ENCODE results near the gene INSM1.

INSM1 gene

DNA sequence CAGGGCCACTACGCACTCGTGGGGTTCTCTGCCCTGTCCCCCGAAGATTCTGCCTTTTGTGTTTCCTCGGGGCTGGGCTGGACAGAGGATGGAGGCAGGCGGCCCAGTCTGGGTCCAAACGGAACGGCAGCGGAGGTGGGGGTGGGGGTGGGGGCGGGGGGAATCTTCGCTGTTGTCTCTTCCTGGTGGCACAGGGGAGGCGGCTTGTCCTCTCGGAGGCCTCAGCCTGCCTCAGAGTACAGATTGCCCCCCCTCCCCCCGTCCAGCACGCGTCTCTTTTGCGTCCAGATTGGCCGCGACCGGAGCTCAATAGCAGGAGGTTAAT lies 1.4 kb upstream of the INSM1 start:
- H3K36me3 ChIP-seq: no peaks in the 10 kb centered on the region
- peaks cover 11% of the 10 kb centered on the region for H3K4me1 ChIP-seq
- DNase-seq: no peak
- TF ChIP-seq CTCF (IDR thresholded peaks at IDR 0.05; ENCODE audit: low read depth, low read length): no peak
- no peak overlapping the region for H3K4me3 ChIP-seq (ENCODE audit: low read depth, low read length)
- peaks cover 38% of the 10 kb centered on the region for H3K27me3 ChIP-seq
- peaks cover 2% of the 10 kb centered on the region; the same call in 1 of the 2 replicates for H3K9me3 ChIP-seq

DNA sequence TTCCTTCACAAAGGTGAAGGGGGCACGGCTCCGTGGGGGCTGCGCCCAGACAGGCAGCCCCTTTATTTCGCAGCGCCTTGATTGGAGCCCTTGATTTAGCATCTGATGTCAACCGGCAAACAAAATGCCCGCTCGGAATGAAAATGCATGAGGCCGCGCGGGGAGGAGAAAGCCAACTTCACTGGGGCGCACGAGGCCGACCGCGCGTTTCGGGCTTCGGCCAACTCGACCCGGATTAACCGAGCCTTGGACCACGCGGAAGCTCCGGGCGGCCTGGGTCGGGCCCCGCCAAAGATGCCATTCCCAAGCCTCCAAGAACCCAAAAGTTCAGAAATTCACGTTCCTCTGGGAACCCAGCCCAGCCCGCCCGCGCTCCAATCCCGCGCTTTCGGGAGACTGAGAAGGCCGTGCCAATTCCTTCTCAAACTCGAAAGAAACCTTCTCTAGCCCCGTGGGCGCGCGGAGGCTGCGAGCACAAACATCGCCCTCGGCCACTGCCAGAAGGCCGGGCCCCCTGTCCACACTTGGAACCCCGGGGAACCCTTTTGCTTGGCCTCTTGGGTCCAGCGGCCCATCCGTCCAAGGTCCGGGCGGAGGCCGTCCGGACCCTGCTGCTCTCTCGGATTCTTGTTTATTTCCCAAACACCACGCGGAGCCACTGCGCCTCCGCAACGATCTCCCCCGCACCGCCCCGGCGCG lies 879 bp upstream of the INSM1 start:
- Histone ChIP-seq H3K4me1 (peaks cover 6% of the 10 kb centered on the region), H3K27me3 (peaks cover 43% of the 10 kb centered on the region), H3K9me3 (peaks cover 2% of the 10 kb centered on the region; the same call in 1 of the 2 replicates), H3K4me3 (ENCODE audit: low read depth, low read length) (no peak overlapping the region), H3K36me3 (no peaks in the 10 kb centered on the region)
- no peak for TF ChIP-seq CTCF (IDR thresholded peaks at IDR 0.05; ENCODE audit: low read depth, low read length)
- DNase-seq: no peak

DNA sequence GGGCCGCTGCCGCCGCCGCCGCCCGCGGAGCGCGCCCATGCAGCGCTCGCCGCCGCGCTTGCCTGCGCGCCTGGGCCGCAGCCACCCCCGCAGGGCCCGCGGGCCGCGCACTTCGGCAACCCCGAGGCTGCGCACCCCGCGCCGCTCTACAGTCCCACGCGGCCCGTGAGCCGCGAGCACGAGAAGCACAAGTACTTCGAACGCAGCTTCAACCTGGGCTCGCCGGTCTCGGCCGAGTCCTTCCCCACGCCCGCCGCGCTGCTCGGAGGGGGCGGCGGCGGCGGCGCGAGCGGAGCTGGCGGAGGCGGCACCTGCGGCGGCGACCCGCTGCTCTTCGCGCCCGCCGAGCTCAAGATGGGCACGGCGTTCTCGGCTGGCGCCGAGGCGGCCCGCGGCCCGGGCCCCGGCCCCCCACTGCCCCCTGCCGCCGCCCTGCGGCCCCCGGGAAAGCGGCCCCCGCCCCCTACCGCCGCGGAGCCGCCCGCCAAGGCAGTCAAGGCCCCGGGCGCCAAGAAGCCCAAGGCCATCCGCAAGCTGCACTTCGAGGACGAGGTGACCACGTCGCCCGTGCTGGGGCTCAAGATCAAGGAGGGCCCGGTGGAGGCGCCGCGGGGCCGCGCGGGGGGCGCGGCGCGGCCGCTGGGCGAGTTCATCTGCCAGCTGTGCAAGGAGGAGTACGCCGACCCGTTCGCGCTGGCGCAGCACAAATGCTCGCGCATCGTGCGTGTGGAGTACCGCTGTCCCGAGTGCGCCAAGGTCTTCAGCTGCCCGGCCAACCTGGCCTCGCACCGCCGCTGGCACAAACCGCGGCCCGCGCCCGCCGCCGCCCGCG lies 730 bp downstream of the INSM1 start:
- TF ChIP-seq CTCF (IDR thresholded peaks at IDR 0.05; ENCODE audit: low read depth, low read length): no peak
- peak; percentile 32 for DNase-seq
- H3K4me3 ChIP-seq (ENCODE audit: low read depth, low read length): peak overlapping the region; percentile 47
- no peaks in the 10 kb centered on the region for H3K36me3 ChIP-seq
- H3K4me1 ChIP-seq: no peaks in the 10 kb centered on the region
- H3K9me3 ChIP-seq: peaks cover 2% of the 10 kb centered on the region; the same call in 1 of the 2 replicates
- H3K27me3 ChIP-seq: peaks cover 50% of the 10 kb centered on the region

DNA sequence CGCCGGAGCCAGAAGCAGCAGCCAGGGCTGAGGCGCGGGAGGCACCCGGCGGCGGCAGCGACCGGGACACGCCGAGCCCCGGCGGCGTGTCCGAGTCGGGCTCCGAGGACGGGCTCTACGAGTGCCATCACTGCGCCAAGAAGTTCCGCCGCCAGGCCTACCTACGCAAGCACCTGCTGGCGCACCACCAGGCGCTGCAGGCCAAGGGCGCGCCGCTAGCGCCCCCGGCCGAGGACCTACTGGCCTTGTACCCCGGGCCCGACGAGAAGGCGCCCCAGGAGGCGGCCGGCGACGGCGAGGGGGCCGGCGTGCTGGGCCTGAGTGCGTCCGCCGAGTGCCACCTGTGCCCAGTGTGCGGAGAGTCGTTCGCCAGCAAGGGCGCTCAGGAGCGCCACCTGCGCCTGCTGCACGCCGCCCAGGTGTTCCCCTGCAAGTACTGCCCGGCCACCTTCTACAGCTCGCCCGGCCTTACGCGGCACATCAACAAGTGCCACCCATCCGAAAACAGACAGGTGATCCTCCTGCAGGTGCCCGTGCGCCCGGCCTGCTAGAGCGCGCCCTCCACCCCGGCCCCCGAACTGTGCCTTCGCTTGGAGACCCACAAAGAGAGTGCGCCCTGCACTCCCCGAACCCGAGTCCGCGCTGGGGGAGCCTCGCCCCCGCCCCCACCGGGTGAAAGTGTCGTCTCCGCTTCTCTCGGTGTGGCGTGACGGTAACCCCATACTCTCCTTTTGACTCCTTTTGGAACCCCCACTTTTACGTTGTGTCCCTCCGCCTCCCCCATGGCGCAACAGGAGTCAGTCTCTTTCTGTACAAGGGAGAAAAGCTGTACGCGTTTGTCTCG lies 1.6 kb downstream of the INSM1 start:
- H3K4me3 ChIP-seq (ENCODE audit: low read depth, low read length): peak overlapping the region; percentile 44
- no peaks in the 10 kb centered on the region for H3K9me3 ChIP-seq
- TF ChIP-seq CTCF (IDR thresholded peaks at IDR 0.05; ENCODE audit: low read depth, low read length): no peak
- H3K4me1 ChIP-seq: no peaks in the 10 kb centered on the region
- no peak for DNase-seq
- no peaks in the 10 kb centered on the region for H3K36me3 ChIP-seq
- peaks cover 50% of the 10 kb centered on the region for H3K27me3 ChIP-seq

DNA sequence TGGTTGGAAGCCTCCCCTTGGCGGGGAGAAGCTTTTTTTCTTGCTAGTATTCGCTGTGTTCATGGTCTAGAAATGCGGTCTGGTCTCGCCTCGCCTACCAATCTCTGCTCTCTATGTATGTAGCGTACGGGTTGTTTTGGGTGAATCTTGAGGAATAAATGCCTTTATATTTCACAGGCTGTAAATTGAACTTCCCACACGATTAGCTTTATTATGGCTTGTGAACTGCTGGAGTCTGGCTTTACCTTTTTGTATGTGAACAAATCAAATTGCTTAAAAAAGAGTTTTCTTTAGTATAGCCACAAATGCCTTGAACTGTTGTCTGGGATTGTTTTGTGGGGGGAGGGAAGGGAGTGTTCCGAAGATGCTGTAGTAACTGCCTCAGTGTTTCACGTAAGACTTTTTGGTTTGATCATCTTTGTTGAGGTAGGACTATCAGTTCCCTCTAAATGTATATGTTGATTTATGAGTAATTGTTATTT lies 2.2 kb downstream of the INSM1 start:
- no peak for DNase-seq
- Histone ChIP-seq H3K9me3 (no peaks in the 10 kb centered on the region), H3K4me1 (no peaks in the 10 kb centered on the region), H3K36me3 (no peaks in the 10 kb centered on the region), H3K27me3 (peaks cover 50% of the 10 kb centered on the region), H3K4me3 (ENCODE audit: low read depth, low read length) (peak overlapping the region; percentile 44)
- no peak for TF ChIP-seq CTCF (IDR thresholded peaks at IDR 0.05; ENCODE audit: low read depth, low read length)

All from BE2C (cell line).